HEK293 (cell line): ENCODE measurements around the gene ELOVL3.

ENCODE experiments used
- PBX3 ChIP-seq: sonication (generic); formaldehyde crosslinking; IDR thresholded peaks from 2 replicates; pipeline ENCODE4 v1.8.1; 2022; ENCODE audit warnings: mild to moderate bottlenecking, moderate library complexity, missing genetic modification reagents
- TCF7L2 ChIP-seq: IDR thresholded peaks from 2 replicates; pipeline ENCODE4 v1.6.1; 2011; ENCODE audit warnings: low read depth, mild to moderate bottlenecking, inconsistent platforms, low read length, moderate library complexity, borderline replicate concordance
- ZNF146 ChIP-seq: fragments of 450-650 bp; formaldehyde crosslinking; IDR thresholded peaks from 2 replicates; pipeline ENCODE4 v1.5.1; 2016; ENCODE audit warnings: missing biosample characterization, missing genetic modification characterization
- ZNF324 ChIP-seq: fragments of 450-650 bp; formaldehyde crosslinking; IDR thresholded peaks from 2 replicates; pipeline ENCODE4 v1.5.1; 2016; ENCODE audit warnings: missing biosample characterization, missing genetic modification characterization
- ZNF621 ChIP-seq: fragments of 450-650 bp; formaldehyde crosslinking; IDR thresholded peaks from 2 replicates; pipeline ENCODE4 v1.5.1; 2017; ENCODE audit warnings: missing biosample characterization, missing genetic modification characterization
- ZXDB ChIP-seq: fragments of 450-650 bp; formaldehyde crosslinking; IDR thresholded peaks from 2 replicates; pipeline ENCODE4 v1.5.1; 2016; ENCODE audit warnings: missing biosample characterization, missing genetic modification characterization
- TF ChIP-seq, protein P1 (sequence below): fragments of 450-650 bp; formaldehyde crosslinking; optimal IDR thresholded peaks from 2 replicates; pipeline ENCODE3; 2016; ENCODE audit warnings: missing biosample characterization, mild to moderate bottlenecking, missing genetic modification characterization
- TF ChIP-seq, protein P2 (sequence below): fragments of 450-650 bp; formaldehyde crosslinking; IDR thresholded peaks from 2 replicates; pipeline ENCODE4 v1.5.1; 2016; ENCODE audit warnings: missing biosample characterization, missing genetic modification characterization

DNA sequence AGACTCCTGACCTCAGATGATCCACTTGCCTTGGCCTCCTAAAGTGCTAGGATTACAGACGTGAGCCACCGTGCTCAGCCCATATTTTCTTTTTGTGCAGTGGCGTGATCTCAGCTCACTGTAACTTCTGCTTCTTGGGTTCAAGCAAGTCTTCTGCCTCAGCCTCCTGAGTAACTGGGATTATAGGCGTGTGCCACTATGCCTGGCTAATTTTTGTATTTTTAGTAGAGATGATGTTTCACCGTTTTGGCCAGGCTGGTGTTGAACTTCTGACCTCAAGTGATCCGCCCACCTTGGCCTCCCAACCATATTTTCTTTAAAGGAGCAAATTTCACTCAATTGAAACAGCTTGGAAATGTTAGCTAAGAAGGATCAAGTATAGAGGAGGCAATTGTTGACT, 35.7 kb downstream of the ELOVL3 start:
- no peak for TF ChIP-seq ZXDB
- TF ChIP-seq, protein P1, sequence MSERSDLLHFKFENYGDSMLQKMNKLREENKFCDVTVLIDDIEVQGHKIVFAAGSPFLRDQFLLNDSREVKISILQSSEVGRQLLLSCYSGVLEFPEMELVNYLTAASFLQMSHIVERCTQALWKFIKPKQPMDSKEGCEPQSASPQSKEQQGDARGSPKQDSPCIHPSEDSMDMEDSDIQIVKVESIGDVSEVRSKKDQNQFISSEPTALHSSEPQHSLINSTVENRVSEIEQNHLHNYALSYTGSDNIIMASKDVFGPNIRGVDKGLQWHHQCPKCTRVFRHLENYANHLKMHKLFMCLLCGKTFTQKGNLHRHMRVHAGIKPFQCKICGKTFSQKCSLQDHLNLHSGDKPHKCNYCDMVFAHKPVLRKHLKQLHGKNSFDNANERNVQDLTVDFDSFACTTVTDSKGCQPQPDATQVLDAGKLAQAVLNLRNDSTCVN (tag by site-specific recombination), result no peak
- TF ChIP-seq PBX3, result no peak
- TF ChIP-seq, protein P2, sequence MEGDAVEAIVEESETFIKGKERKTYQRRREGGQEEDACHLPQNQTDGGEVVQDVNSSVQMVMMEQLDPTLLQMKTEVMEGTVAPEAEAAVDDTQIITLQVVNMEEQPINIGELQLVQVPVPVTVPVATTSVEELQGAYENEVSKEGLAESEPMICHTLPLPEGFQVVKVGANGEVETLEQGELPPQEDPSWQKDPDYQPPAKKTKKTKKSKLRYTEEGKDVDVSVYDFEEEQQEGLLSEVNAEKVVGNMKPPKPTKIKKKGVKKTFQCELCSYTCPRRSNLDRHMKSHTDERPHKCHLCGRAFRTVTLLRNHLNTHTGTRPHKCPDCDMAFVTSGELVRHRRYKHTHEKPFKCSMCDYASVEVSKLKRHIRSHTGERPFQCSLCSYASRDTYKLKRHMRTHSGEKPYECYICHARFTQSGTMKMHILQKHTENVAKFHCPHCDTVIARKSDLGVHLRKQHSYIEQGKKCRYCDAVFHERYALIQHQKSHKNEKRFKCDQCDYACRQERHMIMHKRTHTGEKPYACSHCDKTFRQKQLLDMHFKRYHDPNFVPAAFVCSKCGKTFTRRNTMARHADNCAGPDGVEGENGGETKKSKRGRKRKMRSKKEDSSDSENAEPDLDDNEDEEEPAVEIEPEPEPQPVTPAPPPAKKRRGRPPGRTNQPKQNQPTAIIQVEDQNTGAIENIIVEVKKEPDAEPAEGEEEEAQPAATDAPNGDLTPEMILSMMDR (tag by site-specific recombination), result no peak
- TF ChIP-seq ZNF324, result no peak
- no peak for TF ChIP-seq ZNF146 (tag by site-specific recombination)
- TF ChIP-seq TCF7L2, result no peak
- TF ChIP-seq ZNF621, result no peak
